ENCODE data around the gene SLC16A11.
"Not testable (repeated sequence)": the region's sequence is repeated elsewhere in the genome, so short reads cannot be mapped to it uniquely, and the experiment has no call there.

The SLC16A11 gene

GRCh38 chr17:7004398-7005253, 39.3 kb downstream of the SLC16A11 start:
- DNase-seq: no peak

- no peak for DNase-seq
These were observed 40.1 kb downstream of the SLC16A11 start for GRCh38 chr17:7003745-7004144.

- no peak for DNase-seq
These were observed 41.4 kb downstream of the SLC16A11 start for GRCh38 chr17:7002288-7003047.

GRCh38 chr17:7001318-7001961, 42.5 kb downstream of the SLC16A11 start:
- no peak for DNase-seq

GRCh38 chr17:6998855-6999508, 44.9 kb downstream of the SLC16A11 start:
- no peak for DNase-seq

- no peak for DNase-seq
These were observed 46.7 kb downstream of the SLC16A11 start for GRCh38 chr17:6997171-6997570.

- no peak for DNase-seq
These were observed 47.5 kb downstream of the SLC16A11 start for GRCh38 chr17:6996256-6997011.

- DNase-seq: no peak
These were observed 48.2 kb downstream of the SLC16A11 start, which contains the start of gene ALOX12 for GRCh38 chr17:6995500-6996255. Gene ALOX12, plus strand, starts transcription at chr17:6996049. Its CDS starts 69 bp downstream, at chr17:6996118.

- no peak for DNase-seq
These were observed 49.1 kb downstream of the SLC16A11 start for GRCh38 chr17:6994666-6995256.

- DNase-seq: no peak
These were observed 49.7 kb downstream of the SLC16A11 start for GRCh38 chr17:6994118-6994598.

- DNase-seq: not testable (repeated sequence)
These were observed 50.3 kb downstream of the SLC16A11 start for GRCh38 chr17:6993613-6994056.
